Stimulated activated CD4-positive, alpha-beta T cell treated with anti-CD3 and anti-CD28 coated beads, Interleukin-1b, Interleukin-23, amount 100 ng/mL, for 24 hours (primary cell): ENCODE measurements around the gene TMEM247.
"Not testable (repeated sequence)": the region's sequence is repeated elsewhere in the genome, so short reads cannot be mapped to it uniquely, and the experiment has no call there.

Experiments used
- DNase-seq, 4 experiments: peaks; one replicate each; pipeline ENCODE4 v3.0.0-alpha.2; 2020; ENCODE audit warnings: low read depth in 4 of 4, low spot score in 1 of 4

TMEM247 gene

GRCh38 chr2:46509804-46510203 is 30.4 kb downstream of the TMEM247 start:
- no peak for DNase-seq

GRCh38 chr2:46510598-46511177 is 31.3 kb downstream of the TMEM247 start:
- DNase-seq: no peak

GRCh38 chr2:46512185-46512584 is 32.8 kb downstream of the TMEM247 start:
- DNase-seq: no peak

GRCh38 chr2:46514738-46515137 is 35.4 kb downstream of the TMEM247 start:
- no peak for DNase-seq

GRCh38 chr2:46517485-46517884 is 38.1 kb downstream of the TMEM247 start:
- no peak for DNase-seq

- no peak for DNase-seq
Measured at GRCh38 chr2:46518861-46519260, 39.5 kb downstream of the TMEM247 start.

- no peak for DNase-seq
Measured at GRCh38 chr2:46519265-46519664, 39.9 kb downstream of the TMEM247 start.

GRCh38 chr2:46520130-46520711 is 40.9 kb downstream of the TMEM247 start:
- no peak for DNase-seq

- no peak for DNase-seq
Measured at GRCh38 chr2:46521215-46521683, 41.9 kb downstream of the TMEM247 start.

GRCh38 chr2:46522385-46522784 is 43.0 kb downstream of the TMEM247 start:
- not testable (repeated sequence) for DNase-seq

GRCh38 chr2:46525522-46526155 is 46.3 kb downstream of the TMEM247 start:
- no peak for DNase-seq

- DNase-seq: no peak
Measured at GRCh38 chr2:46528880-46529279, 49.5 kb downstream of the TMEM247 start.

- DNase-seq: no peak
Measured at GRCh38 chr2:46530639-46531038, 51.3 kb downstream of the TMEM247 start.

- no peak for DNase-seq
Measured at GRCh38 chr2:46531863-46532262, 52.5 kb downstream of the TMEM247 start.
